Measurements from ENCODE around the gene ATOH7. TPM values are rescaled to one million over a fixed set of nuclear protein-coding genes. Genes with fewer than 3 reads are reported as not detected.

The ATOH7 gene
- polyA plus RNA-seq, 3 donors = not detected

GRCh38 chr10:68239069-68239468 is 7.2 kb upstream of the ATOH7 start:
- Histone ChIP-seq H3K9me3 (replicated peaks in 1 of 2; ENCODE audit: control insufficient read depth in 1 of 2, insufficient read depth in 1 of 2, low read length in 2 of 2) (no peaks in the 10 kb centered on the region), H3K9ac (ENCODE audit: insufficient read depth, low read length, poor library complexity, severe bottlenecking) (no peak overlapping the region), H2AFZ (ENCODE audit: insufficient read depth, low read depth, low read length, poor library complexity, severe bottlenecking) (no peak overlapping the region), H3K4me2 (replicated peaks; ENCODE audit: extremely low read depth, low read length, poor library complexity, severe bottlenecking) (no peak overlapping the region), H3K36me3 (replicated peaks in 1 of 2; ENCODE audit: control insufficient read depth in 1 of 2, insufficient read depth in 2 of 2, low read length in 2 of 2) (no peaks in the 10 kb centered on the region), H3K27me3 (ENCODE audit: control insufficient read depth in 2 of 2, insufficient read depth in 2 of 2, low read length in 2 of 2) (no peaks in the 10 kb centered on the region), H3K79me2 (ENCODE audit: insufficient read depth, low read length) (no peaks in the 10 kb centered on the region), H3K4me3 (replicated peaks in 1 of 3; ENCODE audit: low read depth in 2 of 3, low read length in 3 of 3) (no peak overlapping the region), H3K27ac (ENCODE audit: low read depth in 1 of 2, low read length in 2 of 2) (no peak overlapping the region), H3K4me1 (ENCODE audit: control insufficient read depth in 1 of 2, insufficient read depth in 2 of 2, low read length in 2 of 2) (no peaks in the 10 kb centered on the region), H4K20me1 (ENCODE audit: insufficient read depth, low read length) (no peaks in the 10 kb centered on the region)
- WGBS (ENCODE audit: insufficient coverage) = 100% methylated on average over 2 of the region's 5 CpGs
- H3K36me3 Mint-ChIP-seq = no peaks in the 10 kb centered on the region
- H3K9me3 Mint-ChIP-seq = peaks cover 0 to 2% (median 0%) of the 10 kb centered on the region in 7 donors
- H3K4me3 Mint-ChIP-seq = no peak overlapping the region
- H3K27me3 Mint-ChIP-seq (ENCODE audit: low read depth in 3 of 3) = peaks cover 0 to 4% (median 0%) of the 10 kb centered on the region in 3 donors
- no peak for TF ChIP-seq CTCF (IDR thresholded peaks at IDR 0.05)
- H3K27ac Mint-ChIP-seq = no peak overlapping the region
- H3K4me1 Mint-ChIP-seq = no peaks in the 10 kb centered on the region
- DNase-seq = no peak
- intact Hi-C loops (cut with micrococcal nuclease) = no loop called here

- no peak for DNase-seq
- TF ChIP-seq CTCF (IDR thresholded peaks at IDR 0.05) = no peak
- intact Hi-C loops (cut with micrococcal nuclease) = no loop called here
- H3K27me3 Mint-ChIP-seq (ENCODE audit: low read depth in 3 of 3) = peaks cover 3 to 5% (median 4%) of the 10 kb centered on the region in 3 donors
- H2AFZ ChIP-seq (ENCODE audit: insufficient read depth, low read depth, low read length, poor library complexity, severe bottlenecking) = no peak overlapping the region
- peaks cover 0 to under 1% (median 0%) of the 10 kb centered on the region in 7 donors for H3K9me3 Mint-ChIP-seq
- no peaks in the 10 kb centered on the region for H3K9me3 ChIP-seq (replicated peaks in 1 of 2; ENCODE audit: control insufficient read depth in 1 of 2, insufficient read depth in 1 of 2, low read length in 2 of 2)
- no peaks in the 10 kb centered on the region for H3K36me3 ChIP-seq (replicated peaks in 1 of 2; ENCODE audit: control insufficient read depth in 1 of 2, insufficient read depth in 2 of 2, low read length in 2 of 2)
- no peaks in the 10 kb centered on the region for H3K36me3 Mint-ChIP-seq
- no peak overlapping the region for H3K4me3 Mint-ChIP-seq
- H3K27ac ChIP-seq (ENCODE audit: low read depth in 1 of 2, low read length in 2 of 2) = no peak overlapping the region
- no peaks in the 10 kb centered on the region for H3K4me1 ChIP-seq (ENCODE audit: control insufficient read depth in 1 of 2, insufficient read depth in 2 of 2, low read length in 2 of 2)
- no peaks in the 10 kb centered on the region for H4K20me1 ChIP-seq (ENCODE audit: insufficient read depth, low read length)
- H3K9ac ChIP-seq (ENCODE audit: insufficient read depth, low read length, poor library complexity, severe bottlenecking) = no peak overlapping the region
- H3K4me2 ChIP-seq (replicated peaks; ENCODE audit: extremely low read depth, low read length, poor library complexity, severe bottlenecking) = no peak overlapping the region
- H3K79me2 ChIP-seq (ENCODE audit: insufficient read depth, low read length) = no peaks in the 10 kb centered on the region
- no peaks in the 10 kb centered on the region for H3K4me1 Mint-ChIP-seq
- H3K27me3 ChIP-seq (ENCODE audit: control insufficient read depth in 2 of 2, insufficient read depth in 2 of 2, low read length in 2 of 2) = peaks cover 0 to 3% of the 10 kb centered on the region in 2 donors
- H3K27ac Mint-ChIP-seq = no peak overlapping the region
- no peak overlapping the region for H3K4me3 ChIP-seq (replicated peaks in 1 of 3; ENCODE audit: low read depth in 2 of 3, low read length in 3 of 3)
- whole genome bisulfite sequencing (ENCODE audit: insufficient coverage) = 98% methylated on average over 5 of the region's 6 CpGs
Measured at GRCh38 chr10:68238371-68238770, 6.5 kb upstream of the ATOH7 start.

Data from CD14-positive monocyte (primary cell).